Small intestine (tissue), 7 donors: ENCODE measurements around the gene TCP10L. TPM values are rescaled to one million over a fixed set of nuclear protein-coding genes. Genes with fewer than 3 reads are reported as not detected.

ENCODE experiments used
- DNase-seq, 2 donors: peaks; one replicate each; pipeline versions ENCODE4 v3.0.0 to v3.0.0-alpha.2; 2013
- FAIRE-seq: peaks from 2 replicates; lab custom pipeline; 2012; peaks lifted over from hg19 to GRCh38; lab: Jason Lieb, UNC
- H3K27ac ChIP-seq, 3 donors: one replicate each; pipeline ENCODE4 v1.5.1; 2013; ENCODE audit warnings: low read length in 2 of 3, mild to moderate bottlenecking in 2 of 3, control low read depth in 1 of 3, inconsistent platforms in 1 of 3, low read depth in 1 of 3, moderate library complexity in 1 of 3
- H3K27me3 ChIP-seq, 3 donors: one replicate each; pipeline ENCODE4 v1.6.1; 2013; ENCODE audit warnings: low read length in 3 of 3, inconsistent platforms in 1 of 3; ENCODE audit not compliant: control insufficient read depth in 3 of 3, insufficient read depth in 3 of 3
- H3K36me3 ChIP-seq, 3 donors: one replicate each; pipeline ENCODE4 v1.6.1; 2013; ENCODE audit warnings: low read length in 3 of 3, inconsistent platforms in 1 of 3, low read depth in 1 of 3, mild to moderate bottlenecking in 1 of 3, moderate library complexity in 1 of 3; ENCODE audit not compliant: control insufficient read depth in 3 of 3, insufficient read depth in 2 of 3
- H3K4me1 ChIP-seq, 3 donors: one replicate each; pipeline ENCODE4 v1.6.1; 2013; ENCODE audit warnings: low read length in 2 of 3, inconsistent platforms in 1 of 3, low read depth in 1 of 3, mild to moderate bottlenecking in 1 of 3, moderate library complexity in 1 of 3; ENCODE audit not compliant: control insufficient read depth in 3 of 3, insufficient read depth in 2 of 3
- H3K4me3 ChIP-seq, 3 donors: one replicate each; pipeline ENCODE4 v1.5.1; 2013; ENCODE audit warnings: low read length in 3 of 3, control low read depth in 1 of 3, inconsistent platforms in 1 of 3, low read depth in 1 of 3, mild to moderate bottlenecking in 1 of 3, moderate library complexity in 1 of 3
- H3K9me3 ChIP-seq, 2 donors: one replicate each; pipeline ENCODE4 v1.6.1; 2013; ENCODE audit warnings: low read depth in 1 of 2, low read length in 1 of 2; ENCODE audit not compliant: control insufficient read depth in 2 of 2, insufficient read depth in 1 of 2
- WGBS, 3 donors: extraction: QIAGEN DNeasy Blood & Tissue Kit; methylation state at CpG; one replicate each; pipeline ENCODE4 v1.1.7; 2013; 5-methylcytosine and 5-hydroxymethylcytosine counted together
- polyA plus RNA-seq, 4 donors: library from polyadenylated mRNA; stranded (reverse) in 3 of 4; unstranded in 1 of 4; fragments of 200-250 nt in 3 of 4; fragments of 120-200 nt in 1 of 4; gene quantifications; one replicate each; pipeline versions ENCODE4 v1.2.1 to v1.2.3, GENCODE V29; 2013
- donor health status: healthy with polysubstance abuse.
- donor health status: control.
- donor health status: control.
- donor health status: Bipolar disorder and iron deficiency.
- donor health status: healthy.

TCP10L gene
- polyA plus RNA-seq, 4 donors = 0.30 to 0.36 TPM; not detected in 2

DNA sequence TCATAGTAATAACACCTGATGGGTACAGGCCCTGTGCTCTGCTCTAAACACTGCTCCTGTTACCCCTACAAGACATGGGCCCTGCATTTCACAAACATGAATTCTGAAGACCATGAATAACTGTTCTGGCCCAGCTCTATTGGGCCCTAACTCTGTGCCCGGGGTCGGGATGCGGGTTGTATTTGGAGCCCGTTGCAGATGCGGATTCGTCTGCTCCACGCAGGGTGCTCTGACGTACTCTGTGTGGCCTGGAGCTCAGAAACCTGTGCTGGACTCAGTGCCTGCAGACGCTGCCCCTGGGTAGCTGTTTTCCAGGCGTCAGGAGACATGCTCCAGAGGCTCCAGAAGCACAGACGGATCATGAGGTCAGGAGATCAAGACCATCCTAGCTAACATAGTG lies 10.1 kb upstream of the TCP10L start:
- Histone ChIP-seq H3K9me3 (no peaks in the 10 kb centered on the region), H3K4me3 (no peak overlapping the region), H3K4me1 (no peaks in the 10 kb centered on the region), H3K27me3 (no peaks in the 10 kb centered on the region), H3K36me3 (peaks cover 0 to 12% (median 0%) of the 10 kb centered on the region in 3 donors), H3K27ac (no peak overlapping the region)
- DNase-seq (no peak), FAIRE-seq (no peak)
- 78 to 91% (median 89%) methylated on average over 11 of the region's 11 CpGs for WGBS, 3 donors

DNA sequence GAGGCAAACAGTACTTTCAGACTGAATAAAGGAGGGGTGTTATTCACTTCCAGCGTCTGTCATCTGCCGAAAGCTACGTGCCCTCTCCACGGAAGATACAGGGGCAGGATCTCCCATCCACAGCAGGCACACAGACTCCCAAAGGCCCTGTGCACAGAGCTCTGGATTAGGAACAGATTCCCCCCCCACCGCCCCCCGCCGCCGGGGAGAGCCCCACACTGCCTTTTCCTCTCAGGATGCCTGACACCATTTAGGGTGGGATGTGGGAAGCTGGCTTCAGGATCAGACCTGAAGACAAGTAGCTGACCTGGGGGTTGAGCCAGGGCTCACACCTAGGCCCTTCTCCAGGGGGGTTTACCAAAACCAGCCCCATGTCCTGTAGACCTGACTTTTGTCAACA lies 8.4 kb upstream of the TCP10L start:
- WGBS, 3 donors = 67 to 89% (median 81%) methylated on average over 8 of the region's 8 CpGs
- FAIRE-seq = no peak
- Histone ChIP-seq H3K36me3 (peaks cover 0 to 2% (median 0%) of the 10 kb centered on the region in 3 donors), H3K4me1 (no peaks in the 10 kb centered on the region), H3K4me3 (no peak overlapping the region), H3K9me3 (no peaks in the 10 kb centered on the region), H3K27me3 (no peaks in the 10 kb centered on the region), H3K27ac (no peak overlapping the region)
- DNase-seq = no peak

DNA sequence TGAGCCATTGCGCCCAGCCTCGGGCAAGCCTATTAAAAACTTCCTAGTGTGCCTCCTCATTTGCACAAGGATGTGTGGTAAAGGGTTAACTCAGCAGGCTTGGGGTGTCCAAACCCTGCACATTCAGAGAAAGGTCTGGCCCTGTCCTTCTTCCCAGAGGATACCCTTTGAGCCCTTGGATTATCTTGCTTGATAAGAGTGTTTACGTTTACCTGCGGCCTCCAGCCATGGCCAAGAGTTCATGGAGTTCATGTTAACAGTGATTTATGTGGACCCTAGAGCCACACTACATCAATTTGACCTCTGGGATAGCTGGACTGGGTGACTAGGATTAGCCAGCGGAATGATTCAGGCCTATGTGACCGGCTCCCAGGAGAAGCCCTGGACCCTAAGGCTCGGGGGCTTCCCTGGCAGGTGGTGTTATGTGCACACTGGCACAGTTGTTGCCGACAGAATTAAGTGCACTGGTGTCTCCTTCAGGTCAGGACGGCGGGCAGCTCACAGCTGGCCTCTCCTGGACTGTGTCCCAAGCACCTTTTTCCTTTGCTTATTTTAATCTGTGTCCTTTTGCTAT lies 7.7 kb upstream of the TCP10L start:
- WGBS, 3 donors = 28 to 41% (median 41%) methylated on average over 10 of the region's 10 CpGs
- no peaks in the 10 kb centered on the region for H3K9me3 ChIP-seq

DNA sequence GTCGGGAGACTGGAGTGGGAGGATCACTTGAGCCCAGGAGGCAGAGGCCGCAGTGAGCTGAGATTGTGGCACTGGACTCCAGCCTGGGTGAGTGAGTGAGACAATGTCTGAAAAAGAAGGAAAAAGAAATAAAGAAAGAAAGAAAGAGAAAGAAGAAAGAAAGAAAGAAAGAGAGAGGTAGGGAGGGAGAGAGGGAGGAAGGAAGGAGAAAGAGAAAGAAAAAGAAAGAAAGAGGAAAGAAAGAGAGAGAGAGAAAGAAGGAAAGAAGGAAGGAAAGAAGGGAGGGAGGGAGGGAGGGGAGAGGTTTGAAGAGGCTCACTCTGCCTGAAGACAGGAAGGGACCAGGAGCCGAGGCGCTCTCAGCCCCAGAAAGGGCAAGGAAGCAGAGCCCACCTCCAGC lies 4.8 kb upstream of the TCP10L start:
- Histone ChIP-seq H3K36me3 (no peaks in the 10 kb centered on the region), H3K4me1 (peaks cover 0 to 6% (median 0%) of the 10 kb centered on the region in 3 donors), H3K9me3 (no peaks in the 10 kb centered on the region), H3K4me3 (no peak overlapping the region), H3K27ac (no peak overlapping the region), H3K27me3 (no peaks in the 10 kb centered on the region)
- FAIRE-seq = no peak
- WGBS, 3 donors = 85 to 91% (median 90%) methylated on average over 4 of the region's 4 CpGs
- no peak for DNase-seq

More for the DNA sequence above, 7.7 kb upstream of the TCP10L start:
- Histone ChIP-seq H3K27me3 (no peaks in the 10 kb centered on the region), H3K27ac (no peak overlapping the region), H3K36me3 (peaks cover 0 to 2% (median 0%) of the 10 kb centered on the region in 3 donors), H3K4me3 (no peak overlapping the region), H3K4me1 (no peaks in the 10 kb centered on the region)
- DNase-seq (peak; percentile 37 to 42), FAIRE-seq (no peak)

DNA sequence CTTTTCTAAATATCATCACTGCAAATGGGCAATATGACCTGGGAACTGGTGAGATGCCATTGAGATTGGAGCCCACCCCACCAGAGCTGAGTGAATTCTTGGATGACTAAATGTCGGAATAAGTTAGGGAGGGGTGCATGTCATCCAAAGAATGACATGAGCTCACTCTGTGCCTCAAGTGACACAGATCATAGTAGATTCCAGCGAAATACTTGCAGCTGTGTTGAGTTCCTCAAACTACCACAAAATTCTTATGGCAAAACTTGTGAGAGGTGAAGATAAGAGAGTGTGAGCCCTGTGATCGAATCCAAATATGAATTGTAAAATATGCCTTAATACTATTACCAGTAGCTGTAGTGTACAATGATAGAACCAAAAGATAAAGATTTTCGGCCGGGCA lies 2.3 kb upstream of the TCP10L start:
- WGBS, 3 donors = 91 to 94% (median 92%) methylated on average over 5 of the region's 5 CpGs
- H3K4me1 ChIP-seq = peaks cover 0 to 6% (median 0%) of the 10 kb centered on the region in 3 donors
- FAIRE-seq (no peak), DNase-seq (no peak)
- no peak overlapping the region for H3K27ac ChIP-seq
- no peaks in the 10 kb centered on the region for H3K27me3 ChIP-seq
- H3K9me3 ChIP-seq = no peaks in the 10 kb centered on the region
- no peaks in the 10 kb centered on the region for H3K36me3 ChIP-seq
- no peak overlapping the region for H3K4me3 ChIP-seq

DNA sequence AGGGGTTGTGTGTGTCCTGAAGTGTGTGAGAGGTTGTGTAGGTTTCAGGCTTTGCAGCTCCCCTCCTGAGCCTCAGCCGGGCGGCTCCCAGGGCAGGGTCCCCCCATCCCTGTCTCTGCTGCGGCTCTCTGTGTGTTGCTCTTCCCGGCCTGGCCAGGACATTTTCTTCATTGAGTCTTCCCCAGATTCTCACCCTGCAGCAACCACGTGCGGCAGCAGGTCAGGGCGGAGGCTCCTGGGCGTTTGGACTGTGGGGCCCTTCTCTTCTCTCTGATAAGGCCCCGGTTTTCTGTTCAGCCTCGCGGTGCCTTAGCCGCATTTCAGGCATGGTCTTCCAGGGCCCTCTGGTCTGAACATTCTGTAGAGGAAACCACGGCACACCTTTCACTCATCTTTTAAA lies 1.8 kb upstream of the TCP10L start:
- H3K9me3 ChIP-seq = no peaks in the 10 kb centered on the region
- no peak overlapping the region for H3K27ac ChIP-seq
- 47 to 69% (median 67%) methylated on average over 13 of the region's 13 CpGs for WGBS, 3 donors
- H3K4me3 ChIP-seq = no peak overlapping the region
- DNase-seq (peak in 1 of 2 donors; percentile 54), FAIRE-seq (no peak)
- H3K36me3 ChIP-seq = no peaks in the 10 kb centered on the region
- H3K27me3 ChIP-seq = no peaks in the 10 kb centered on the region
- peaks cover 0 to 6% (median 0%) of the 10 kb centered on the region in 3 donors for H3K4me1 ChIP-seq

DNA sequence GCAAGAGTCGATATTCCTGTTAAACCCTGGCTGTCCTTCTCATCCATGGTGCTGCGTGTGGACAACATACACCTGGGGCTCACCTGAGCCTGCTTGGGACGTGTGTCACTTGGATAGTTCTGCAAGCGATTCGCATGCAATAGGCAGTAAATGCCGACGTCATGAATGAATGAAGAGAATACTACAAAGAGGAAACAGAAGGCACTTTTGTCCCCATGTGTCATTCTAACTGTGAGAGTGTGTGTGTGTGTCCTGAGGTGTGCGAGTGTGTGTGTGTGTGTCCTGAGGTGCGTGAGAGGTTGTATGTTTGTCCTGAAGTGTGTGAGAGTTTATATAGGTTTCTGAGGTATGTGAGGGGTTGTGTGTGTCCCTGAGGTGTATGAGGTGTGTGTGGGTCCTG lies 647 bp upstream of the TCP10L start:
- Histone ChIP-seq H3K4me1 (peaks cover 0 to 6% (median 0%) of the 10 kb centered on the region in 3 donors), H3K27me3 (no peaks in the 10 kb centered on the region), H3K36me3 (no peaks in the 10 kb centered on the region), H3K27ac (no peak overlapping the region), H3K9me3 (no peaks in the 10 kb centered on the region), H3K4me3 (no peak overlapping the region)
- no peak for DNase-seq
- 81 to 88% (median 81%) methylated on average over 9 of the region's 9 CpGs for WGBS, 3 donors
- FAIRE-seq = no peak

DNA sequence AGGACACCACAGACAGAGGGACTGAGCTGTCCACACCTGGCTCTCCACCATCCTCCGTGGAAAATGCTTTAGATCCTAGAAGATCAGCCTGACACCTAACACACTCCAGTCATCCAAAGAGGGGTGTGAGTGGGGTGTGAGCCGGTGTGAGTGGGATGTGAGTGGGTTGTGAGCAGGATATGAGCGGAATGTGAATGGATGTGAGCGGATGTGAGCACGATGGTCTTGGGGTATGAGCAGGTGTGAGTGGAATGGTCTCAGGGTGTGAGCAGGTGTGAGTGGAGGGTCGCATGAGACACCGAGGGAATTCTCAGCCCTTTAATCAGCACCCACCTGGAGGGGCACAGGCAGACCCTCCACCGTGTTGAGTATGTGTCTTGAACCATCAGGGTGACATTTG lies 851 bp downstream of the TCP10L start:
- Histone ChIP-seq H3K36me3 (no peaks in the 10 kb centered on the region), H3K27ac (no peak overlapping the region), H3K9me3 (no peaks in the 10 kb centered on the region), H3K4me3 (no peak overlapping the region), H3K27me3 (no peaks in the 10 kb centered on the region), H3K4me1 (peaks cover 0 to 6% (median 0%) of the 10 kb centered on the region in 3 donors)
- 86 to 88% (median 88%) methylated on average over 8 of the region's 8 CpGs for WGBS, 3 donors
- no peak for FAIRE-seq
- no peak for DNase-seq

DNA sequence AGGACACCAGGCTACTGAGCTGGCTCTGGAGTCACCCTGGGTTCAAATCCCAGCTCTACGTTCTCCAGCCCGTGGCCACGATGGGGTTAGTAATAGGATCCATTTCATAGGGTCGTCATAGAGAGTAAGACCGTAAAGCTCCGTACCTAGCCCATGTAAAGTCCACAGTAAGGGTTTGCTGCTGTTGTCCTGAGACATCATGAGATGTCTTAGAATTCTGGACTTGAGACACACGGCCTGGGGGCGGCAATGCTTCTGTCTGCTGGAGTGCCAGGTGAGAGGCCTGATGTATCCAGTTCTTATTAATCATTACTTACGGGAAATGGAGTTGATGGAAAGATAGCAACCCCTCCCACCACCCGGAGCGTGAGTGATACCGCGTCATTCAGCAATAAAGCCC lies 3.6 kb downstream of the TCP10L start:
- H3K27me3 ChIP-seq = no peaks in the 10 kb centered on the region
- DNase-seq = no peak
- H3K36me3 ChIP-seq = no peaks in the 10 kb centered on the region
- no peak overlapping the region for H3K4me3 ChIP-seq
- 74 to 87% (median 82%) methylated on average over 13 of the region's 13 CpGs for WGBS, 3 donors
- no peaks in the 10 kb centered on the region for H3K9me3 ChIP-seq
- no peak overlapping the region for H3K27ac ChIP-seq
- FAIRE-seq = no peak
- H3K4me1 ChIP-seq = no peaks in the 10 kb centered on the region
